K562 treated with DMSO at 1 percent for 4 hours (cell line): ENCODE results near the gene OOSP3. TPM values are rescaled to one million over a fixed set of nuclear protein-coding genes. Genes with fewer than 3 reads are reported as not detected.

Experiments
- total RNA-seq: library from RNA; unstranded; fragments of 300-600 nt; gene quantifications from 2 replicates; pipeline ENCODE4 v1.2.3, GENCODE V29; 2022; ENCODE audit not compliant: insufficient read depth

Gene OOSP3, protein sequence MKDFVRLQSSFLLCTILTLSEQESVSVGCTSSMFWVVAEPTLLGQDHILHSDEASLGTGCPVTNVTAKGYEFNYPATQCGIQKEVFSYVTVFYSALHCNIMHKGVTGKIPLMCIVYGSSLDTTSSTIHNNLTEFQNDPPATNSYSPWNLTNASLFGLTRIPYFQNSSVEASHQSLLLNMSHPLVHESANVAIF
- total RNA-seq: not detected in 2 replicates

DNA sequence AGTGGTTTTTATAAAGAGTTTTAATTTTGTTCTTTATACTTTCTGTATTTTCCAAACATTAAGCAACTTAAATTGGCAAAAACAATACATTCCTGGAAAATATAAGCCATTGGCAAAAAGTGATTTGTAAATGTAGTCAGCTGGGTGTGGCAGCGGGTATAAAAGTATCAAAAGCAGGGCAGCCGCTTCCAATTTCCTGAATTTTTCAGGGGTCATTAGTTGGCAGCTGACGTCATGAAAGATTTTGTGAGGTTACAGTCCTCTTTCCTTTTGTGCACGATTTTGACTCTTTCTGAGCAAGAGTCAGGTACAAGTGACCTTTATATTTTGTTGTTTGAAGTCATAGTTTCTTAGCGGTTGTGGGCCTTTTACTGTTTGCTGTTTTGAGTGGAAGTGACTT, at the start of gene OOSP3:
TSS of gene OOSP3 (plus strand) at position 208 of the 400 bp plus-strand sequence. CDS start at position 235, 27 bp downstream.

DNA sequence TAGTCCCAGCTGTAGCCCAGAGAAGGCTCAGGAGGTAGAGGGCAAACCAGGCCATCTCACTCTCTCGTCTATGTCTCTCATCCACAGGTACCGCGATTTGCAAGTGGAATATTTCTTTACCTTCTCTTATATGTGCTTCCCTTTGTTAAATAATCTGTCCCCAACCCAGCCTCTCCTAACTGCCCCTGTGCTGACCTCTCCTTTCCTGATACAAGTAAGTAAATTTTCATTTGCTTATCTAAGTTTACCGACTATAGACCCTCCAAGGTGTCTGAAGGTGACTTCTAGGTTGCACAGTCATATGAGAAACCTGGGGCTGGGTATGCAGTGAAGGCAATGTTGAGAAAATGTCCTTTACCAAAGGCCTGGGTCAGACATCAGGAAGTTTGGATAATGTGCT, 33.2 kb upstream of the OOSP3 start, which contains the start of gene CBLIF:
TSS of gene CBLIF (minus strand) at position 101 of the 400 bp plus-strand sequence. CDS start at position 55, 46 bp downstream.

DNA sequence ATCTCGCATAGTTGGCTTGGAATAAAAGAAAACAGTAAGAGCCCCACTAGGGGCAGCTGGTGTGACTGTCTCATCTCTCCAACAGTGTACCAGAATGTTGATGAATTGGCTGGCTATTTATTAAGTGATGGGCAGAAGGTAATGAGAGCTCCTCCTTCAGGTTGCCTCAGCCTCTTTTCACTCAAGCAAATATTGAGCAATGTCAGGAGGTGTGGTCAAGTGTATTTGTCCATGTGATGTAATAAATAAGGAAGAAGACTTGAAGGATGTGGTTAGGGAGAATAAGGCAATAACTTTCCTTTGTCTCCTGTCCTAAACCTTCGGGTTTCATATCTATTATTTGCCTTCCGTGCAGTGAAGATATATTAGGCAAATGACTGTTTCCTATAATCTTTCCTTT, 12.2 kb upstream of the OOSP3 start, which contains the start of gene TCN1:
TSS of gene TCN1 (minus strand) at position 91 of the 400 bp plus-strand sequence. CDS start at position 74, 17 bp downstream.

DNA sequence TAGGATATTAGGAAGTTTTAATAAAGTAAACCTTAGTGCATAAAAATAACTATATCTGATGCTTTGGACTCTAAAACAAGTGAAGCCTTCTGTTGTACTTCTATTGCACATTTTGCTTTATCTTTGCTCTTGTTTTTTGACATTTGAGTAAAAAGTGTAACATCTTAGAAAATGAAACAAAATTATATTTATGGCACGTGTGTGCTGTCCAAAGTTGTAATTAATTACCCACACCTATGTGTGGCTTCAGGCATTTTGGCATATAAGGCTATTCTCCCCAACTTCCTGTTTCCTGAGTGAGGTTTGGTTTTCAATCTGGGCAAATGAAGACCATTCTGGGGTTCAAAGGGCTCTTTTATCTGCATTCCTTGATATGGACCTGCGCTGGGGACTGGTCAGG, 59.5 kb downstream of the OOSP3 start, which contains the start of gene OOSP1:
TSS of gene OOSP1 (plus strand) at position 301 of the 400 bp plus-strand sequence. CDS start at position 324, 23 bp downstream.

Other genes with a start within 250 kb of the OOSP3 start
- 22.5 and 25.2 TPM in 2 replicates for gene PATL1, start 209.7 kb upstream of the OOSP3 start, total RNA-seq
- not detected in 2 replicates for gene OR10V1, start 164.9 kb upstream of the OOSP3 start, total RNA-seq
- 88.8 and 100 TPM in 2 replicates for gene STX3, start 123.4 kb upstream of the OOSP3 start, total RNA-seq
- gene MRPL16, start 68.0 kb upstream of the OOSP3 start, total RNA-seq: 72.5 and 91.7 TPM in 2 replicates
- gene CBLIF, start 33.3 kb upstream of the OOSP3 start, total RNA-seq: not detected in 2 replicates
- 168 and 228 TPM in 2 replicates for gene TCN1, start 12.3 kb upstream of the OOSP3 start, total RNA-seq
- 1.3 TPM in 1 of 2 replicates, not detected in the other for gene OOSP1, start 59.6 kb downstream of the OOSP3 start, total RNA-seq
- gene OOSP4A, start 85.3 kb downstream of the OOSP3 start, total RNA-seq: not detected in 2 replicates
- not detected in 2 replicates for gene OOSP4B, start 138.4 kb downstream of the OOSP3 start, total RNA-seq
- gene OOSP2, start 161.6 kb downstream of the OOSP3 start, total RNA-seq: not detected in 2 replicates
- 119 and 133 TPM in 2 replicates for gene MS4A3, start 177.9 kb downstream of the OOSP3 start, total RNA-seq
- gene MS4A2, start 209.9 kb downstream of the OOSP3 start, total RNA-seq: 6.0 and 10.1 TPM in 2 replicates